Osteocyte (in vitro differentiated cells): ENCODE measurements around the gene MAP4K3. TPM values are rescaled to one million over a fixed set of nuclear protein-coding genes. Genes with fewer than 3 reads are reported as not detected.

Source experiments
- DNase-seq: peaks from one replicate; pipeline ENCODE4 v3.0.0; 2021; ENCODE audit warnings: mixed read lengths; ENCODE audit not compliant: unreplicated experiment; ENCODE audit errors: extremely low spot score
- H3K27ac Mint-ChIP-seq: one replicate; pipeline ENCODE4 v1.8.0; 2021; ENCODE audit warnings: mild to moderate bottlenecking, mixed read lengths; ENCODE audit not compliant: unreplicated experiment
- H3K27me3 Mint-ChIP-seq: one replicate; pipeline ENCODE4 v1.8.0; 2021; ENCODE audit warnings: mixed read lengths; ENCODE audit not compliant: unreplicated experiment
- H3K36me3 Mint-ChIP-seq: one replicate; pipeline ENCODE4 v1.8.0; 2021; ENCODE audit warnings: mixed read lengths; ENCODE audit not compliant: unreplicated experiment
- H3K4me1 Mint-ChIP-seq: one replicate; pipeline ENCODE4 v1.8.0; 2021; ENCODE audit warnings: mixed read lengths; ENCODE audit not compliant: unreplicated experiment
- H3K4me3 Mint-ChIP-seq: one replicate; pipeline ENCODE4 v1.8.0; 2021; ENCODE audit warnings: mild to moderate bottlenecking, moderate library complexity, mixed read lengths; ENCODE audit not compliant: unreplicated experiment
- H3K9me3 Mint-ChIP-seq: one replicate; pipeline ENCODE4 v1.8.0; 2021; ENCODE audit warnings: mixed read lengths; ENCODE audit not compliant: unreplicated experiment
- total RNA-seq: library from RNA; stranded (reverse); gene quantifications from 2 replicates; pipeline ENCODE4 v1.2.1, GENCODE V29; 2021
- TF ChIP-seq, protein P1 (sequence below): fragments of 200-600 bp; sonication (generic); IDR thresholded peaks from 2 replicates; pipeline ENCODE4 v1.5.0; 2021; ENCODE audit warnings: antibody characterized with exemption, mild to moderate bottlenecking, moderate library complexity

The MAP4K3 gene
- total RNA-seq, 1 donor from 2014 or later = 35.0 TPM

- no peak for DNase-seq
- H3K27me3 Mint-ChIP-seq = no peaks in the 10 kb centered on the region
- no peak overlapping the region for H3K4me3 Mint-ChIP-seq
- peaks cover 34% of the 10 kb centered on the region for H3K4me1 Mint-ChIP-seq
- TF ChIP-seq, protein P1, sequence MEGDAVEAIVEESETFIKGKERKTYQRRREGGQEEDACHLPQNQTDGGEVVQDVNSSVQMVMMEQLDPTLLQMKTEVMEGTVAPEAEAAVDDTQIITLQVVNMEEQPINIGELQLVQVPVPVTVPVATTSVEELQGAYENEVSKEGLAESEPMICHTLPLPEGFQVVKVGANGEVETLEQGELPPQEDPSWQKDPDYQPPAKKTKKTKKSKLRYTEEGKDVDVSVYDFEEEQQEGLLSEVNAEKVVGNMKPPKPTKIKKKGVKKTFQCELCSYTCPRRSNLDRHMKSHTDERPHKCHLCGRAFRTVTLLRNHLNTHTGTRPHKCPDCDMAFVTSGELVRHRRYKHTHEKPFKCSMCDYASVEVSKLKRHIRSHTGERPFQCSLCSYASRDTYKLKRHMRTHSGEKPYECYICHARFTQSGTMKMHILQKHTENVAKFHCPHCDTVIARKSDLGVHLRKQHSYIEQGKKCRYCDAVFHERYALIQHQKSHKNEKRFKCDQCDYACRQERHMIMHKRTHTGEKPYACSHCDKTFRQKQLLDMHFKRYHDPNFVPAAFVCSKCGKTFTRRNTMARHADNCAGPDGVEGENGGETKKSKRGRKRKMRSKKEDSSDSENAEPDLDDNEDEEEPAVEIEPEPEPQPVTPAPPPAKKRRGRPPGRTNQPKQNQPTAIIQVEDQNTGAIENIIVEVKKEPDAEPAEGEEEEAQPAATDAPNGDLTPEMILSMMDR = no peak
- peaks cover 2% of the 10 kb centered on the region for H3K36me3 Mint-ChIP-seq
- H3K27ac Mint-ChIP-seq = no peak overlapping the region
- H3K9me3 Mint-ChIP-seq = no peaks in the 10 kb centered on the region
Measured at GRCh38 chr2:39464864-39465263, 27.8 kb upstream of the MAP4K3 start.

- no peak for DNase-seq
- H3K27me3 Mint-ChIP-seq = no peaks in the 10 kb centered on the region
- no peak overlapping the region for H3K27ac Mint-ChIP-seq
- TF ChIP-seq, protein P1 = no peak
- H3K36me3 Mint-ChIP-seq = peaks cover 27% of the 10 kb centered on the region
- no peak overlapping the region for H3K4me3 Mint-ChIP-seq
- H3K4me1 Mint-ChIP-seq = peaks cover 5% of the 10 kb centered on the region
- H3K9me3 Mint-ChIP-seq = peaks cover 9% of the 10 kb centered on the region
Measured at GRCh38 chr2:39455826-39456225, 18.7 kb upstream of the MAP4K3 start.

- DNase-seq = no peak
- H3K4me3 Mint-ChIP-seq = no peak overlapping the region
- H3K27ac Mint-ChIP-seq = no peak overlapping the region
- TF ChIP-seq, protein P1 = no peak
- H3K9me3 Mint-ChIP-seq = no peaks in the 10 kb centered on the region
- peaks cover 5% of the 10 kb centered on the region for H3K4me1 Mint-ChIP-seq
- peaks cover 22% of the 10 kb centered on the region for H3K36me3 Mint-ChIP-seq
- no peaks in the 10 kb centered on the region for H3K27me3 Mint-ChIP-seq
Measured at GRCh38 chr2:39452396-39452795, 15.3 kb upstream of the MAP4K3 start.

- peaks cover 22% of the 10 kb centered on the region for H3K36me3 Mint-ChIP-seq
- no peaks in the 10 kb centered on the region for H3K27me3 Mint-ChIP-seq
- TF ChIP-seq, protein P1 = no peak
- H3K4me3 Mint-ChIP-seq = no peak overlapping the region
- H3K27ac Mint-ChIP-seq = no peak overlapping the region
- H3K4me1 Mint-ChIP-seq = peaks cover 5% of the 10 kb centered on the region
- no peak for DNase-seq
- H3K9me3 Mint-ChIP-seq = no peaks in the 10 kb centered on the region
Measured at GRCh38 chr2:39451954-39452353, 14.9 kb upstream of the MAP4K3 start.

GRCh38 chr2:39448169-39448502 is 11.1 kb upstream of the MAP4K3 start:
- H3K27ac Mint-ChIP-seq = no peak overlapping the region

More at GRCh38 chr2:39448169-39448502, 11.1 kb upstream of the MAP4K3 start:
- Mint-ChIP-seq H3K4me1 (peaks cover 5% of the 10 kb centered on the region), H3K36me3 (peaks cover 10% of the 10 kb centered on the region), H3K4me3 (no peak overlapping the region), H3K9me3 (no peaks in the 10 kb centered on the region), H3K27me3 (no peaks in the 10 kb centered on the region)
- DNase-seq = no peak
- TF ChIP-seq, protein P1 = no peak
